IMR-90 (cell line): ENCODE measurements around the gene TAS2R40. TPM values are rescaled to one million over a fixed set of nuclear protein-coding genes. Genes with fewer than 3 reads are reported as not detected.

Source experiments
- ATAC-seq: fragments of 200-7000 bp; cut with Tn5 transposase; 2 replicates; pipeline ENCODE4 v1.9.1; 2020; ENCODE audit warnings: low read depth, mild to moderate bottlenecking, moderate library complexity
- BruUV-seq: library from RNA; stranded (reverse); fragments of 400-500 nt; replicated peaks from 2 replicates; lab custom pipeline; 2021; lab: Mats Ljungman, UMichigan
- CTCF ChIA-PET: fragments of 300-600 bp; formaldehyde crosslinking; extraction: SDS; loops from one replicate; lab custom pipeline; 2021; ENCODE audit warnings: antibody characterized with exemption; lab: Yijun Ruan, JAX
- POLR2A ChIA-PET: fragments of 300-600 bp; sonication (Branson Sonifier 250); formaldehyde crosslinking; loops from one replicate; lab custom pipeline; 2022; ENCODE audit warnings: antibody characterized with exemption; ENCODE audit not compliant: unreplicated experiment; lab: Charles Lee
- DNase-seq: peaks from one replicate; pipeline ENCODE4 v3.0.0; 2013
- H2AFZ ChIP-seq: replicated peaks from 2 replicates; pipeline ENCODE3; 2013; ENCODE audit warnings: low read length, mild to moderate bottlenecking; ENCODE audit not compliant: poor library complexity
- H2AK5ac ChIP-seq: 2 replicates; pipeline ENCODE4 v1.6.1; 2013; ENCODE audit warnings: low read depth, low read length, inconsistent platforms
- H2AK9ac ChIP-seq: replicated peaks from 2 replicates; pipeline ENCODE3; 2013; ENCODE audit warnings: mild to moderate bottlenecking, low read depth, low read length, moderate library complexity; ENCODE audit not compliant: poor library complexity
- H2BK120ac ChIP-seq: 2 replicates; pipeline ENCODE4 v1.6.1; 2013; ENCODE audit warnings: low read depth, low read length, inconsistent platforms
- H2BK15ac ChIP-seq: 3 replicates; pipeline ENCODE4 v1.6.1; 2013; ENCODE audit warnings: low read depth, low read length, inconsistent platforms
- H2BK20ac ChIP-seq: 2 replicates; pipeline ENCODE4 v1.6.1; 2013; ENCODE audit warnings: low read depth, mild to moderate bottlenecking, inconsistent platforms, low read length, moderate library complexity
- H2BK5ac ChIP-seq: 2 replicates; pipeline ENCODE4 v1.6.1; 2013; ENCODE audit warnings: mild to moderate bottlenecking, low read depth, low read length, inconsistent platforms; ENCODE audit not compliant: poor library complexity, severe bottlenecking
- H3K14ac ChIP-seq: replicated peaks from 2 replicates; pipeline ENCODE4 v1.6.1; 2013; ENCODE audit warnings: low read depth, low read length, inconsistent platforms
- H3K18ac ChIP-seq: 2 replicates; pipeline ENCODE4 v1.6.1; 2013; ENCODE audit warnings: low read depth, low read length, control low read depth
- H3K23ac ChIP-seq: 2 replicates; pipeline ENCODE4 v1.6.1; 2013; ENCODE audit warnings: low read depth, low read length, inconsistent platforms
- H3K27ac ChIP-seq: 2 replicates; pipeline ENCODE4 v1.5.1; 2013; ENCODE audit warnings: mild to moderate bottlenecking, control low read depth, low read length; ENCODE audit not compliant: insufficient read depth
- H3K27me3 ChIP-seq: 2 replicates; pipeline ENCODE4 v1.6.1; 2013; ENCODE audit warnings: low read length; ENCODE audit not compliant: control insufficient read depth, insufficient read depth
- H3K36me3 ChIP-seq: 2 replicates; pipeline ENCODE4 v1.6.1; 2013; ENCODE audit warnings: low read length, mixed read lengths; ENCODE audit not compliant: control insufficient read depth, insufficient read depth
- H3K4ac ChIP-seq: 2 replicates; pipeline ENCODE4 v1.6.1; 2013; ENCODE audit warnings: low read depth, low read length, inconsistent platforms
- H3K4me1 ChIP-seq: 2 replicates; pipeline ENCODE4 v1.6.1; 2013; ENCODE audit warnings: low read length, mixed read lengths; ENCODE audit not compliant: control insufficient read depth, insufficient read depth
- H3K4me2 ChIP-seq: 2 replicates; pipeline ENCODE4 v1.6.1; 2013; ENCODE audit warnings: low read depth, mild to moderate bottlenecking, control low read depth, low read length, moderate library complexity
- H3K4me3 ChIP-seq: 2 replicates; pipeline ENCODE4 v1.5.1; 2013; ENCODE audit warnings: low read depth, mild to moderate bottlenecking, control low read depth, low read length, moderate library complexity; ENCODE audit not compliant: insufficient read depth
- H3K56ac ChIP-seq: 2 replicates; pipeline ENCODE4 v1.6.1; 2013; ENCODE audit warnings: low read length, inconsistent platforms; ENCODE audit not compliant: insufficient read depth; ENCODE audit errors: extremely low read depth
- H3K79me1 ChIP-seq, 2 experiments: 2 replicates each; pipeline ENCODE4 v1.6.1; 2013; ENCODE audit warnings: low read length in 2 of 2, inconsistent platforms in 1 of 2, low read depth in 1 of 2
- H3K9ac ChIP-seq: 2 replicates; pipeline ENCODE4 v1.6.1; 2013; ENCODE audit warnings: low read depth, low read length, control low read depth
- H3K9me1 ChIP-seq: 2 replicates; pipeline ENCODE4 v1.6.1; 2013; ENCODE audit warnings: low read length, inconsistent platforms; ENCODE audit not compliant: insufficient read depth
- H3K9me3 ChIP-seq: 2 replicates; pipeline ENCODE4 v1.6.1; 2013; ENCODE audit warnings: low read length; ENCODE audit not compliant: control insufficient read depth, insufficient read depth
- H4K20me1 ChIP-seq: 2 replicates; pipeline ENCODE4 v1.6.1; 2013; ENCODE audit warnings: low read length, inconsistent platforms; ENCODE audit not compliant: insufficient read depth
- H4K5ac ChIP-seq: 2 replicates; pipeline ENCODE4 v1.6.1; 2013; ENCODE audit warnings: mild to moderate bottlenecking, low read depth, low read length, control low read depth
- H4K8ac ChIP-seq, 2 experiments: 2 replicates each; pipeline ENCODE4 v1.6.1; 2013; ENCODE audit warnings: low read depth in 2 of 2, low read length in 2 of 2, control low read depth in 1 of 2, inconsistent platforms in 1 of 2
- H4K91ac ChIP-seq: 2 replicates; pipeline ENCODE4 v1.6.1; 2013; ENCODE audit warnings: low read depth, low read length, inconsistent platforms; ENCODE audit not compliant: insufficient read depth
- BHLHE40 ChIP-seq: fragments of 150-350 bp; IDR thresholded peaks from 2 replicates; pipeline ENCODE4 v1.6.1; 2016; ENCODE audit warnings: mild to moderate bottlenecking, low read depth, low read length
- CEBPB ChIP-seq: IDR thresholded peaks from 2 replicates; pipeline ENCODE4 v1.6.1; 2012; ENCODE audit warnings: low read depth, low read length, improper control_type of control experiment
- CHD1 ChIP-seq: IDR thresholded peaks from 2 replicates; pipeline ENCODE4 v1.6.1; 2012; ENCODE audit warnings: low read depth, low read length, improper control_type of control experiment
- FOS ChIP-seq: fragments of 150-350 bp; IDR thresholded peaks from 2 replicates; pipeline ENCODE4 v1.6.1; 2016; ENCODE audit warnings: low read depth, low read length
- MAFK ChIP-seq: IDR thresholded peaks from 2 replicates; pipeline ENCODE4 v1.6.1; 2012; ENCODE audit warnings: low read depth, low read length, improper control_type of control experiment
- MAZ ChIP-seq: IDR thresholded peaks from 2 replicates; pipeline ENCODE4 v1.6.1; 2012; ENCODE audit warnings: low read depth, mild to moderate bottlenecking, low read length, improper control_type of control experiment, moderate library complexity, borderline replicate concordance
- MXI1 ChIP-seq: IDR thresholded peaks from 2 replicates; pipeline ENCODE4 v1.6.1; 2012; ENCODE audit warnings: low read depth, mild to moderate bottlenecking, low read length, moderate library complexity, borderline replicate concordance
- NFE2L2 ChIP-seq: fragments of 150-350 bp; IDR thresholded peaks from 2 replicates; pipeline ENCODE4 v1.6.1; 2016; ENCODE audit warnings: low read depth, mild to moderate bottlenecking, low read length
- POLR2A ChIP-seq: IDR thresholded peaks from 2 replicates; pipeline ENCODE4 v1.6.1; 2012; ENCODE audit warnings: mild to moderate bottlenecking, low read depth, low read length
- RAD21 ChIP-seq: IDR thresholded peaks from 2 replicates; pipeline ENCODE4 v1.6.1; 2012; ENCODE audit warnings: low read length, improper control_type of control experiment
- RCOR1 ChIP-seq: IDR thresholded peaks from 2 replicates; pipeline ENCODE4 v1.6.1; 2012; ENCODE audit warnings: mild to moderate bottlenecking, low read length, improper control_type of control experiment; ENCODE audit not compliant: insufficient replicate concordance
- RFX5 ChIP-seq: IDR thresholded peaks from 2 replicates; pipeline ENCODE4 v1.8.0; 2012; ENCODE audit warnings: low read depth, mild to moderate bottlenecking, low read length, moderate library complexity
- SMC3 ChIP-seq: fragments of 150-350 bp; IDR thresholded peaks from 2 replicates; pipeline ENCODE4 v1.6.1; 2016; ENCODE audit warnings: low read depth, mild to moderate bottlenecking, antibody characterized with exemption, low read length, moderate library complexity
- WGBS, 2 experiments: methylation state at CpG; one replicate each; pipeline versions ENCODE4 v1.1.5 to v1.1.7; 2013; ENCODE audit warnings: missing lambda C conversion rate in 2 of 2; ENCODE audit not compliant: insufficient read length in 1 of 2; ENCODE audit errors: extremely low coverage in 2 of 2; 5-methylcytosine and 5-hydroxymethylcytosine counted together
- dilution Hi-C: fragments of 300-500 bp; cut with HindIII; formaldehyde crosslinking; loops from one replicate; pipeline ENCODE4 v1.14.3; 2018; ENCODE audit warnings: low sequenced_read_pairs; ENCODE audit not compliant: unreplicated experiment
- in situ Hi-C: fragments of 300-500 bp; cut with MboI; formaldehyde crosslinking; loops from 3 replicates; pipeline ENCODE4 v1.14.3; 2019; ENCODE audit warnings: low sequenced_read_pairs, inconsistent platforms, mixed read lengths
- intact Hi-C: fragments of 100-400 bp; cut with micrococcal nuclease; formaldehyde crosslinking; loops from 2 replicates; pipeline ENCODE4 v1.10.0; 2022
- polyA plus RNA-seq, 3 experiments: library from polyadenylated mRNA; depleted of rRNA; stranded (reverse); fragments of >200 nt; gene quantifications; 2 replicates each; pipeline ENCODE4 v1.2.3, GENCODE V29; 2012; ENCODE audit warnings: low replicate concordance in 1 of 3
- total RNA-seq: library from RNA; depleted of rRNA; stranded (reverse); fragments of >200 nt; gene quantifications from 2 replicates; pipeline ENCODE4 v1.2.3, GENCODE V29; 2012
- TF ChIP-seq, protein P1 (sequence below): fragments of 150-350 bp; IDR thresholded peaks from 2 replicates; pipeline ENCODE4 v1.6.1; 2016; ENCODE audit warnings: low read depth, mild to moderate bottlenecking, low read length, moderate library complexity, borderline replicate concordance
- TF ChIP-seq, protein P2 (sequence below): conservative IDR thresholded peaks from 2 replicates; pipeline ENCODE4 v1.5.1; 2012; ENCODE audit warnings: mild to moderate bottlenecking, low read depth, low read length, improper control_type of control experiment
- TF ChIP-seq, protein P3 (sequence below): fragments of 150-350 bp; IDR thresholded peaks from 2 replicates; pipeline ENCODE4 v1.6.1; 2017; ENCODE audit warnings: mild to moderate bottlenecking, antibody characterized with exemption, low read length, low read depth

Gene TAS2R40
- total and polyA plus RNA-seq, 2 of the 4 experiments (the other 2 are of a cell fraction): not detected

DNA sequence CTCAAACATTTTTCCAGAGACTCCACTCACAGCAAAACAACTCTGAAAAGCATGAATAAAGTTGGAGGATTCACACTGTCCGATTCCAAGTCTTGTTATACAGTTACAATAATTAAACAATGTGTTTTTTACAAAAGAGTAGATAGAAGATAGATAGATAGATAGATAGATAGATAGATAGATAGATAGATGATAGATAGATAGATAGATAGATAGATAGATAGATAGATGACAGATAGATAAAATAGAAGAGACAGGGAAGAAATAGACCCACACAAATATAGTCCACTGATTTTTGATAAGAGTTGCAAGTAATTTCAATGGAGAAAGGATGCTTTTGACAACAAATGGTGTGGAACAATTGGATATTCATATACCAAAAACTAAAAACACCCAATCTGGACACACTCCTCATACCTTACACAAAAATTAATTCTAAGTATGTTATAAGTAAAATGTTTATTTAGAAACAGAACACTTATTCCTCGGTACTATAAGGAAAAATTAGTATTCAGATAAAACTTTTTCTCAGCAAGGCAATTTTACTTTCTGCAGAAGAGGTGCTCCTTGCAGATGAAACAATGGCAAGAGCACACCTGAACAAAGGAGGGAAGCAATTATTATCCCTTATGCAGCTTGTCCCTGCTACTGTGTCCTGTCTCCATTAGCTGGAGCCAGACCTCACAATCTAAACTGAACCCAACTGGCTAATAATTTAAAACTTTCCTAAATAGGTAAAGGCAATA lies 44.3 kb upstream of the TAS2R40 start:
- no peak overlapping the region for H4K8ac ChIP-seq
- dilution Hi-C loops: no loop called here
- CTCF ChIA-PET: no interaction called here

More for the DNA sequence above, 44.3 kb upstream of the TAS2R40 start:
- ATAC-seq (no peak), DNase-seq (no peak)
- H3K27ac ChIP-seq: no peak overlapping the region
- H3K9me1 ChIP-seq: no peaks in the 10 kb centered on the region
- H3K4me2 ChIP-seq: no peak overlapping the region
- H2AFZ ChIP-seq: no peak overlapping the region
- no peak overlapping the region for H3K9ac ChIP-seq
- no peak overlapping the region for H3K56ac ChIP-seq
- H3K27me3 ChIP-seq: no peaks in the 10 kb centered on the region
- H3K9me3 ChIP-seq: 0 out of 2 replicates have a peak, but pooled peaks cover 2% of the 10 kb centered on the region
- H3K36me3 ChIP-seq: no peaks in the 10 kb centered on the region
- H4K5ac ChIP-seq: no peak overlapping the region
- intact Hi-C loops: no loop called here
- H3K14ac ChIP-seq: no peak overlapping the region
- no peak overlapping the region for H3K4ac ChIP-seq
- WGBS, 2 experiments: no CpG with 5 or more reads among the region's 2 CpGs
- no peak for TF ChIP-seq RCOR1
- TF ChIP-seq RFX5: no peak
- TF ChIP-seq, protein P1, sequence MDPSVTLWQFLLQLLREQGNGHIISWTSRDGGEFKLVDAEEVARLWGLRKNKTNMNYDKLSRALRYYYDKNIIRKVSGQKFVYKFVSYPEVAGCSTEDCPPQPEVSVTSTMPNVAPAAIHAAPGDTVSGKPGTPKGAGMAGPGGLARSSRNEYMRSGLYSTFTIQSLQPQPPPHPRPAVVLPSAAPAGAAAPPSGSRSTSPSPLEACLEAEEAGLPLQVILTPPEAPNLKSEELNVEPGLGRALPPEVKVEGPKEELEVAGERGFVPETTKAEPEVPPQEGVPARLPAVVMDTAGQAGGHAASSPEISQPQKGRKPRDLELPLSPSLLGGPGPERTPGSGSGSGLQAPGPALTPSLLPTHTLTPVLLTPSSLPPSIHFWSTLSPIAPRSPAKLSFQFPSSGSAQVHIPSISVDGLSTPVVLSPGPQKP: no peak
- TF ChIP-seq, protein P2, sequence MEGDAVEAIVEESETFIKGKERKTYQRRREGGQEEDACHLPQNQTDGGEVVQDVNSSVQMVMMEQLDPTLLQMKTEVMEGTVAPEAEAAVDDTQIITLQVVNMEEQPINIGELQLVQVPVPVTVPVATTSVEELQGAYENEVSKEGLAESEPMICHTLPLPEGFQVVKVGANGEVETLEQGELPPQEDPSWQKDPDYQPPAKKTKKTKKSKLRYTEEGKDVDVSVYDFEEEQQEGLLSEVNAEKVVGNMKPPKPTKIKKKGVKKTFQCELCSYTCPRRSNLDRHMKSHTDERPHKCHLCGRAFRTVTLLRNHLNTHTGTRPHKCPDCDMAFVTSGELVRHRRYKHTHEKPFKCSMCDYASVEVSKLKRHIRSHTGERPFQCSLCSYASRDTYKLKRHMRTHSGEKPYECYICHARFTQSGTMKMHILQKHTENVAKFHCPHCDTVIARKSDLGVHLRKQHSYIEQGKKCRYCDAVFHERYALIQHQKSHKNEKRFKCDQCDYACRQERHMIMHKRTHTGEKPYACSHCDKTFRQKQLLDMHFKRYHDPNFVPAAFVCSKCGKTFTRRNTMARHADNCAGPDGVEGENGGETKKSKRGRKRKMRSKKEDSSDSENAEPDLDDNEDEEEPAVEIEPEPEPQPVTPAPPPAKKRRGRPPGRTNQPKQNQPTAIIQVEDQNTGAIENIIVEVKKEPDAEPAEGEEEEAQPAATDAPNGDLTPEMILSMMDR: no peak
- TF ChIP-seq SMC3: no peak
- TF ChIP-seq, protein P3, sequence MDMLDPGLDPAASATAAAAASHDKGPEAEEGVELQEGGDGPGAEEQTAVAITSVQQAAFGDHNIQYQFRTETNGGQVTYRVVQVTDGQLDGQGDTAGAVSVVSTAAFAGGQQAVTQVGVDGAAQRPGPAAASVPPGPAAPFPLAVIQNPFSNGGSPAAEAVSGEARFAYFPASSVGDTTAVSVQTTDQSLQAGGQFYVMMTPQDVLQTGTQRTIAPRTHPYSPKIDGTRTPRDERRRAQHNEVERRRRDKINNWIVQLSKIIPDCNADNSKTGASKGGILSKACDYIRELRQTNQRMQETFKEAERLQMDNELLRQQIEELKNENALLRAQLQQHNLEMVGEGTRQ: no peak
- no peak for TF ChIP-seq CHD1
- TF ChIP-seq BHLHE40: no peak
- TF ChIP-seq NFE2L2: no peak
- no peak for TF ChIP-seq POLR2A
- no peak for TF ChIP-seq RAD21
- no peak for TF ChIP-seq MXI1
- no peak for TF ChIP-seq MAZ
- no peak for TF ChIP-seq FOS
- TF ChIP-seq MAFK: no peak
- no peak for TF ChIP-seq CEBPB
- H2BK5ac ChIP-seq: no peak overlapping the region
- no peak overlapping the region for H4K91ac ChIP-seq
- no peak overlapping the region for H2BK20ac ChIP-seq
- H2BK15ac ChIP-seq: no peak overlapping the region
- no peaks in the 10 kb centered on the region for H3K79me1 ChIP-seq
- H3K4me3 ChIP-seq: no peak overlapping the region
- no peak overlapping the region for H2BK120ac ChIP-seq
- no TSS peak for BruUV-seq
- POLR2A ChIA-PET: no interaction called here
- no peak overlapping the region for H3K23ac ChIP-seq
- no peaks in the 10 kb centered on the region for H4K20me1 ChIP-seq
- no peaks in the 10 kb centered on the region for H3K4me1 ChIP-seq
- no peak overlapping the region for H2AK9ac ChIP-seq
- in situ Hi-C loops: no loop called here
- no peak overlapping the region for H3K18ac ChIP-seq
- H2AK5ac ChIP-seq: no peak overlapping the region
